ENCODE results near the gene SH3GLB2.
"Not testable (repeated sequence)": the region's sequence is repeated elsewhere in the genome, so short reads cannot be mapped to it uniquely, and the experiment has no call there.

SH3GLB2 gene

DNA sequence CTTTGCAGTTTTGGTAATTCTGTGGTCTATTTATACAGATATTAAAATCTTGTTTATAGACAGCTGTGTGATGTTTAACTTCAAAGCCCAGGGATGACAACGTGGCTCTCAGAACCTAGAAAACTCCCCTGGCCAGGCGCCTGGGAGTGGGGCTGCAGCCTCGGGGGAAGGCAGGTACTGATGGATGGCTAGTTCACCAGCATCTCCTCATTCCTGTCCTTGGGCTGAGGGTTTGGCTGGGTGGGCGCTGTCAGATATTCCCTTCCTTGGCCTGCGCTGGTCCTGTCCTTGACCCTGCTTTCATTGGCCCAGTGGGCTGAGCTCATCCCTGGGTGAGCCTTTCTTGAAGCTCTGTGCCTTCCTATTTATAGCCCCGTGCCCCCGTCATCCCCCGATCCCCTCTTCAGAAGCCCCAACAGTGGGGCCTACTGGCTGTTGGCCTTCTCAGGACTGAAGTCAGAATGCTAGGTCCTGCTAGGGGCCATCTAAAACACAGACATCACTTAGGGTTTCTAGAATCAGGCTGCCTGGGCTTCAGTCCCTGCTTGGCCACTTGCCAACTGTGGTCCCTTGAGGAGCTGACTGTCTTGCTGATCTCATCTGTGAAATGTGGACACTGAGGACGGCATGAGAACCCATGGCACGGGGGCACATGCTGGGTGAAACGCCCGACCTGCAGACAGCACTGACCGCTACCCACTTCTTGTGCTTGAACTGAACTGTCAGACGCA lies 20.9 kb downstream of the SH3GLB2 start:
- DNase-seq (ENCODE audit: low read depth): no peak
- TF ChIP-seq, protein P1, sequence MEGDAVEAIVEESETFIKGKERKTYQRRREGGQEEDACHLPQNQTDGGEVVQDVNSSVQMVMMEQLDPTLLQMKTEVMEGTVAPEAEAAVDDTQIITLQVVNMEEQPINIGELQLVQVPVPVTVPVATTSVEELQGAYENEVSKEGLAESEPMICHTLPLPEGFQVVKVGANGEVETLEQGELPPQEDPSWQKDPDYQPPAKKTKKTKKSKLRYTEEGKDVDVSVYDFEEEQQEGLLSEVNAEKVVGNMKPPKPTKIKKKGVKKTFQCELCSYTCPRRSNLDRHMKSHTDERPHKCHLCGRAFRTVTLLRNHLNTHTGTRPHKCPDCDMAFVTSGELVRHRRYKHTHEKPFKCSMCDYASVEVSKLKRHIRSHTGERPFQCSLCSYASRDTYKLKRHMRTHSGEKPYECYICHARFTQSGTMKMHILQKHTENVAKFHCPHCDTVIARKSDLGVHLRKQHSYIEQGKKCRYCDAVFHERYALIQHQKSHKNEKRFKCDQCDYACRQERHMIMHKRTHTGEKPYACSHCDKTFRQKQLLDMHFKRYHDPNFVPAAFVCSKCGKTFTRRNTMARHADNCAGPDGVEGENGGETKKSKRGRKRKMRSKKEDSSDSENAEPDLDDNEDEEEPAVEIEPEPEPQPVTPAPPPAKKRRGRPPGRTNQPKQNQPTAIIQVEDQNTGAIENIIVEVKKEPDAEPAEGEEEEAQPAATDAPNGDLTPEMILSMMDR (IDR thresholded peaks at IDR 0.05; ENCODE audit: low read depth, low read length, missing control alignments): no peak

DNA sequence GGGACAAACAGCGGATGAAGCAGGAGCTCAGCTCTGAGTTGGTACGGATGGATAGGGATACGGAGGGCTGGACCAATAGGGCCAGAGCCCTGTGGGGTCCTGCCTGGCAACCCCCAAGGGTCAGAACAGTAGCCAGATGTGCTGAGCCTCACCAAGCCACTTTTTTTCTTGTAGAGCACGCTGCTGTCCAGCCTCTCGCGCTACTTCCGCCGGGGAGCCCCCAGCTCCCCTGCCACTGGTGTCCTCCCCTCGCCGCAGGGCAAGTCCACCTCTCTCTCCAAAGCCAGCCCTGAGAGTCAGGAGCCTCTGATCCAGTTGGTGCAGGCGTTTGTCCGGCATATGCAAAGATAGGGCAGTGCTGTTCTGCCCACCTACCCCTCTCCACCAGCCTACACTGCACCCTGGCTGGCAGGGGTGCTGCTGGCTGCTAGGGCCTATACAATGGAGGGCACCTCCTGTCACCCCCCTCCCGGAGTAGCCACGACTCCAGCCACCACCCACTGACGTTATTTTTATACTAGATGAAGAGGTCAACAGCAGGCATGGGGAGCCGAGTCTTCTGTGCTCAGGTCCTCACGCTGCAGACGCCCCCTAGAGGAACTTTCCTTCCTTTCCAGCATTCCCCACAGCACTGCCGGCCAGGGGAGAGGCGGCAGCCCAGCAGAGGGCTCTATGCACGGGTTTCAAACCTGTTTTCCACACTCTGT lies 21.6 kb downstream of the SH3GLB2 start:
- DNase-seq (ENCODE audit: low read depth): no peak
- TF ChIP-seq, protein P1 (IDR thresholded peaks at IDR 0.05; ENCODE audit: low read depth, low read length, missing control alignments): peak; percentile 85

More for the DNA sequence above, 20.9 kb downstream of the SH3GLB2 start:
- H3K4me3 ChIP-seq (ENCODE audit: low read depth, low read length): no peak overlapping the region

DNA sequence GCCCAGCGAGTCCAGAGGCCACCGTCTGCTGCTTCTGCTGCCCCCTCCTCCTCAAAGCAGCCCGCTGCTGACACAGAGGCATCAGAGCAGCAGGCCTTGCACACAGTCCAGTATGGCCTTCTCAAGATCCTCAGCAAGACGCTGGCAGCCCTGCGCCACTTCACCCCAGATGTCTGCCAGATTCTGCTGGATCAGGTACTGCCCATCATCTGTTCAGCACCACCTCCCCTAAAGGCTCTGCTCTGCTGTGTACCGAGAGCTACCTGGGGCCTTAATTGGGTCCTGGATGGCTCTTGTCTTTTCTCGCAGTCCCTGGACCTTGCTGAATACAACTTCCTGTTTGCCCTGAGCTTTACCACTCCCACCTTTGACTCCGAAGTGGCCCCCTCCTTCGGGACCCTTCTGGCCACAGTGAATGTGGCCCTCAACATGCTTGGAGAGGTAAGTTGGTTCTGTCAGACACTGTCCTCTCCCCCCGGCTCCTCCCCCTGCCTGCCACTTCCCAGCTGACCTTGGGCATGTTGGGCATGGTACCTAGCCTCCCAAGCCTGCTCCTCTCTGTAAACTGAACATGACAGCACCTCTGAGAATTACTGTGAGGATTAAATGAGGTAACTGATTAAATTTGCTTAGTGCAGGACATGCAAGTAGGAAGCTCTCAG lies 22.7 kb downstream of the SH3GLB2 start:
- H3K4me3 ChIP-seq (ENCODE audit: low read depth, low read length): no peak overlapping the region
- TF ChIP-seq, protein P1 (IDR thresholded peaks at IDR 0.05; ENCODE audit: low read depth, low read length, missing control alignments): no peak
- DNase-seq (ENCODE audit: low read depth): no peak

More for the DNA sequence above, 21.6 kb downstream of the SH3GLB2 start:
- no peak overlapping the region for H3K4me3 ChIP-seq (ENCODE audit: low read depth, low read length)

DNA sequence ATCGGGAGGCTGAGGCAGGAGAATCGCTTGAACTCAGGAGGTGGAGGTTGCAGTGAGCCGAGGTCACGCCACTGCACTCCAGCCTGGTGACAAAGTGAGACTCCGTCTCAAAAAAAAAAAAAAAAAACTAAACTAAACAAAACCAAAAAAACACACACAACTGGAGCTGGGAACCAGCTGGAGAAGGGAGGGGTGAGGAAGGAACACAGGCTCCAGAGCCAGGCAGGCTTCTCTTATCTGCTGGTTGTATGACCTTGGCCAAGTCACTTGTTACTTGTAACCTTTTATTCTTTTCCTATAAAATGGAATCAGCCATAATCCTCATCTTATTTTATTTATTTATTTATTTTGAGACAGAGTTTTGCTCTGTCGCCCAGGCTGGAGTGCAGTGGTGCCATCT lies 24.0 kb downstream of the SH3GLB2 start:
- H3K4me3 ChIP-seq (ENCODE audit: low read depth, low read length); DNase-seq (ENCODE audit: low read depth): not testable (repeated sequence)

DNA sequence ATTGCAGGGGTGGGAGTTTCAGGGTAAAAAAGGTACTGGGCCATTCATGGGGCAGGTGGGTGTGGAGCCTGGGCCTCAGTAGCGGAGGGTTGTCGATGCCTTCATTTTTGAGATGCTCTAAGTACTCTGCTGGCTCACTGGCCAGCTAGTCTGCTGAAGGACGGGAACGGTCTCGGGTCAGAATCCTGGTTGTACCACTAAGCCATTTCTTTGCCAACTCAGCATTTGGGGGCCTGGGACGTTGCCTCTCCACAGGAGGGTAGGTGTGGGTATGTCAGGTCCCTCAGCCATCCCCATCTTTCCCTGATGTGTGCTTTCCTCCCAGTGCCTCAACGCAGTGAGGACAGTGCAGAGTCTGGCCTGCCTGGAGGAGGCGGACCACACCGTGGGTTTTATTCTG lies 25.1 kb downstream of the SH3GLB2 start:
- TF ChIP-seq, protein P1 (IDR thresholded peaks at IDR 0.05; ENCODE audit: low read depth, low read length, missing control alignments): no peak
- no peak for DNase-seq (ENCODE audit: low read depth)
- no peak overlapping the region for H3K4me3 ChIP-seq (ENCODE audit: low read depth, low read length)

DNA sequence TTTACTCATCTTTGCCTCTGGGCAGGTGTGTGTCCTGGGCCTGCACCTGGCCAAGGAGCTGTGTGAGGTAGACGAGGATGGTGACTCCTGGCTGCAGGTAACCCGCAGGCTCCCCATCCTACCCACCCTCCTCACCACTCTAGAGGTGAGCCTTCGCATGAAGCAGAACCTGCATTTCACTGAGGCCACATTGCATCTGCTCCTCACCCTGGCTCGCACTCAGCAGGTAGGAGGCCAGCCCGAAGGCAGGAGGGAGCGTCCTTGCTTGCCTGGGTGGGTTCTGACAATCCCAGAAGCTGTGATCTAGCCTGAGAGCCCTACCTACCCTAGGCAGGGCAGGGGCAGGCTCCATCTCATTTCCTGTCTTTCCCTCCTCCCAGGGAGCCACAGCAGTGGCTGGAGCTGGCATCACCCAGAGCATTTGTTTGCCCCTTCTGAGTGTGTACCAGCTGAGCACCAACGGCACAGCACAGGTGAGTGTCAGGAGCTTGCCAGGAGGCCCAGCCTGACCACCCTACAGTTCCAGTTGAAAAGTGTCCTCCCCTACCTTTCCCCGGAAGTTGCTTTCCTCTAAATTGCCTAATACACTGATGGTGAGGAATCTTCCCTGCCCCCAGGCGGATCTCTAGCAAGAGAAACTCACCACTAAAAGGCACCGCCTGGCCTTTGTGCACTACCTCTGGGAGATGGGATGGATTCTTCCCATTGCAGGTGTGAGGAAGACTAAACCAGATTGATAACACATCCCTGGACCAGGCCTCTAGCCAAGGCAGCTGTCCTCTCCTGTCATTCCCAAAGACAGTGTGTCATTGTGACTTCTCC lies 26.4 kb downstream of the SH3GLB2 start:
- TF ChIP-seq, protein P1 (IDR thresholded peaks at IDR 0.05; ENCODE audit: low read depth, low read length, missing control alignments): no peak
- no peak overlapping the region for H3K4me3 ChIP-seq (ENCODE audit: low read depth, low read length)
- no peak for DNase-seq (ENCODE audit: low read depth)

Measured in GM12864 (cell line).